ENCODE data around the gene RIT1. TPM values are rescaled to one million over a fixed set of nuclear protein-coding genes. Genes with fewer than 3 reads are reported as not detected.

Gene RIT1
- total and polyA plus RNA-seq, 2 of the 8 experiments (the other 6 are each of a cell fraction or from before 2014, with no cell fraction given), result 25.3 to 26.8 TPM

DNA sequence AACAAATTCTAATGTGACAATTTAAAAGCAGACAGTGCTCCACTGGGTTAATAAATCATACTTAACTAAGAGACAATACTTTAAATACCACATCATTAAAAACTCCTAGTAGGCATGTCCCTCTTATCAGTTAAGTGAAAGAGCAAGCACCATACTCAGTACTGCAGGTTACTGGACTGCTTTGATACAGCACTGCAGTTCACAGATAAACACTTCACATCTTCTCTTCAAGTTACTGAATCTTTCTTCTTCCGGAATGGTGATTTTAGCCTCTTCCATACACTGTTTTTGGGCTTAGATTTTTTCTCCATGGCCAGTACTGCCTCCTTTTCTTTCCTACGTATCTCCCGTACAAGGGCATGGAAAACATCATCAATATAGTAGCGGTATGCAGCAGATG, 11.0 kb downstream of the RIT1 start (continued):
- no peak for TF ChIP-seq TCF12 (IDR thresholded peaks at IDR 0.05; ENCODE audit: low read depth, low read length)
- TF ChIP-seq SIN3A (conservative IDR thresholded peaks at IDR 0.05 in 1 of 2, IDR thresholded peaks at IDR 0.05 in 1 of 2; ENCODE audit: low read depth in 1 of 2, low read length in 2 of 2), result no peak
- TF ChIP-seq PHF8 (conservative IDR thresholded peaks at IDR 0.05; ENCODE audit: low read depth, low read length), result no peak
- TF ChIP-seq CTBP2 (IDR thresholded peaks at IDR 0.05; ENCODE audit: borderline replicate concordance, insufficient read depth, insufficient read length, low read length), result no peak
- TF ChIP-seq TBP (IDR thresholded peaks at IDR 0.05; ENCODE audit: low read depth, low read length), result no peak
- TF ChIP-seq SAP30 (IDR thresholded peaks at IDR 0.05; ENCODE audit: insufficient read depth, insufficient replicate concordance, low read length), result no peak
- TF ChIP-seq EP300 (IDR thresholded peaks at IDR 0.05; ENCODE audit: borderline replicate concordance in 1 of 2, low read depth in 2 of 2, low read length in 2 of 2), result no peak
- TF ChIP-seq KDM5A (IDR thresholded peaks at IDR 0.05; ENCODE audit: low read length), result no peak
